ENCODE measurements around the gene SCIMP. TPM values are rescaled to one million over a fixed set of nuclear protein-coding genes. Genes with fewer than 3 reads are reported as not detected.

The SCIMP gene
- total and polyA plus RNA-seq, 2 of the 4 experiments (the other 2 are of a cell fraction): not detected

- Histone ChIP-seq H3K36me3 (ENCODE audit: control insufficient read depth, insufficient read depth, low read length) (peaks cover 5% of the 10 kb centered on the region; the same call in 1 of the 2 replicates), H4K91ac (ENCODE audit: insufficient read depth, low read depth, low read length) (no peak overlapping the region), H2BK120ac (ENCODE audit: low read depth, low read length) (no peak overlapping the region), H4K8ac (ENCODE audit: low read depth in 2 of 2, low read length in 2 of 2) (no peak overlapping the region), H3K79me1 (ENCODE audit: low read depth in 1 of 2, low read length in 2 of 2) (no peaks in the 10 kb centered on the region), H3K9me3 (ENCODE audit: control insufficient read depth, insufficient read depth, low read length) (no peaks in the 10 kb centered on the region), H3K56ac (ENCODE audit: extremely low read depth, insufficient read depth, low read length) (no peak overlapping the region), H2AFZ (replicated peaks; ENCODE audit: low read length, poor library complexity) (no peak overlapping the region), H3K9ac (ENCODE audit: low read depth, low read length) (no peak overlapping the region), H3K18ac (ENCODE audit: low read depth, low read length) (no peak overlapping the region), H2BK15ac (ENCODE audit: low read depth, low read length) (no peak overlapping the region), H3K27ac (ENCODE audit: insufficient read depth, low read length) (no peak overlapping the region), H3K9me1 (ENCODE audit: insufficient read depth, low read length) (peaks cover 3% of the 10 kb centered on the region; the same call in 1 of the 2 replicates), H2BK5ac (ENCODE audit: low read depth, low read length, poor library complexity, severe bottlenecking) (no peak overlapping the region), H4K5ac (ENCODE audit: low read depth, low read length) (no peak overlapping the region), H3K4ac (ENCODE audit: low read depth, low read length) (no peak overlapping the region), H2AK5ac (ENCODE audit: low read depth, low read length) (no peak overlapping the region), H3K27me3 (ENCODE audit: control insufficient read depth, insufficient read depth, low read length) (no peaks in the 10 kb centered on the region), H3K23ac (ENCODE audit: low read depth, low read length) (no peak overlapping the region), H2BK20ac (ENCODE audit: low read depth, low read length) (no peak overlapping the region), H4K20me1 (ENCODE audit: insufficient read depth, low read length) (no peaks in the 10 kb centered on the region), H2AK9ac (replicated peaks; ENCODE audit: low read depth, low read length, poor library complexity) (no peak overlapping the region), H3K4me2 (ENCODE audit: low read depth, low read length) (no peak overlapping the region), H3K4me3 (ENCODE audit: insufficient read depth, low read depth, low read length) (no peak overlapping the region), H3K4me1 (ENCODE audit: control insufficient read depth, insufficient read depth, low read length) (no peaks in the 10 kb centered on the region), H3K14ac (replicated peaks; ENCODE audit: low read depth, low read length) (no peak overlapping the region)
- dilution Hi-C loops (cut with HindIII; ENCODE audit: low sequenced_read_pairs, unreplicated experiment): no loop called here
- ATAC-seq (ENCODE audit: low read depth) (no peak), DNase-seq (no peak)
- BruUV-seq (replicated peaks): no TSS peak
- in situ Hi-C loops (cut with MboI; ENCODE audit: low sequenced_read_pairs): no loop called here
- WGBS, 2 experiments (ENCODE audit: extremely low coverage in 2 of 2, insufficient read length in 1 of 2): 95% methylated on average over 2 of the region's 5 CpGs; no CpG with 5 or more reads in 1 of the 2 experiments
- intact Hi-C loops (cut with micrococcal nuclease): no loop called here
- POLR2A ChIA-PET (ENCODE audit: unreplicated experiment): no interaction called here
- CTCF ChIA-PET: interaction anchor here (1.1 kb wide), 1 partner anchor 18 kb away, joined by 3 read pairs; no protein-coding TSS in a partner anchor
- TF ChIP-seq NFE2L2 (IDR thresholded peaks at IDR 0.05; ENCODE audit: low read depth, low read length) (no peak), BHLHE40 (IDR thresholded peaks at IDR 0.05; ENCODE audit: low read depth, low read length) (no peak), FOS (IDR thresholded peaks at IDR 0.05; ENCODE audit: low read depth, low read length) (no peak), POLR2A (IDR thresholded peaks at IDR 0.05; ENCODE audit: low read depth, low read length) (no peak), CHD1 (IDR thresholded peaks at IDR 0.05; ENCODE audit: low read depth, low read length) (no peak), RAD21 (IDR thresholded peaks at IDR 0.05; ENCODE audit: low read length) (no peak)
These were observed 14.6 kb downstream of the SCIMP start for GRCh38 chr17:5220074-5220473.

All from IMR-90 (cell line).